NB4 (cell line): ENCODE measurements around the gene DSN1.

Experiments used
- CTCF ChIP-seq: IDR thresholded peaks from one replicate; pipeline ENCODE4 v1.5.1; 2012; ENCODE audit warnings: low read depth, low read length
- MAX ChIP-seq: IDR thresholded peaks from 2 replicates; pipeline ENCODE4 v1.6.1; 2011; ENCODE audit warnings: low read depth, low read length
- MYC ChIP-seq: IDR thresholded peaks from 2 replicates; pipeline ENCODE4 v1.6.1; 2011; ENCODE audit warnings: low read depth, low read length
- POLR2A ChIP-seq: IDR thresholded peaks from 2 replicates; pipeline ENCODE4 v1.6.1; 2011; ENCODE audit warnings: mild to moderate bottlenecking; ENCODE audit not compliant: insufficient read length; ENCODE audit errors: extremely low read depth

GRCh38 chr20:36770680-36771079 lies 2.9 kb downstream of the DSN1 start:
- TF ChIP-seq POLR2A (no peak), MAX (no peak), CTCF (no peak), MYC (no peak)
